ENCODE results near the gene CATSPERE.

DNA sequence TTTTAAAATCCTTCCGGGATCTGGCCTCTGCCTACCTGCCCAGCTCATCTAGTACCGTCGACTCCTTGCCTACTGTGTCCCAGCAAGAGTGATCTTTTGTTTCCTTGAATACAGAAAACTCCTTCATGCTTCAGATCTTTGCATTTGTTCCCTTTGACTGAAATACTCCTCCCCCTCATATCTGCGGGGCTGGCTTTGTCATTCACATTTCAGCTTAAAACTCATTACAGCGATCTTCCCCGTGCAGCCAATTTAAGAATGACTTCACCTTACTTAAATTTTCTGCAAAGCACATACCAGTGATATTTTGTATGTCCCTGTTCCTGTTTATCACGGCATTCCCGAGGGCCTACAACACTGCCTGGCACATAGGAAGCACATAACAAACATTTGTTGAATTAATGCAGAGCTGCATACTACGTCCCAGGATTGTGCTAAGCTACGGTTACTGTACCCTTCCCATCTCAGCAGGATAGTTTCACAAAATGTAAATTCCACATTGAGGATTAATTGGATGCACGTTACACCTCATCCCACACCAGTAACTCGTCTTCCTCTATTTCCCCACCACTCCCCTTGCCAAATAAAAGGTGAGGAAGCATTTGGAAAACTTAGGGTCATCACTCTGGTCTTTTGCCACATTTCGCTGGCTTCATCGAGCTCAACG, 191.0 kb downstream of the CATSPERE start:
- TF ChIP-seq CTCF (IDR thresholded peaks at IDR 0.05) (no peak), POLR2A (IDR thresholded peaks at IDR 0.05) (no peak)

All from breast epithelium (tissue), 3 donors.